A673 (cell line): ENCODE measurements around the gene HMGA1. TPM values are rescaled to one million over a fixed set of nuclear protein-coding genes. Genes with fewer than 3 reads are reported as not detected.

Source experiments
- BruUV-seq: library from RNA; stranded (reverse); fragments of 400-500 nt; replicated peaks from 2 replicates; lab custom pipeline; 2021; lab: Mats Ljungman, UMichigan
- CTCF ChIA-PET: fragments of 300-600 bp; sonication (Branson Sonifier 250); formaldehyde crosslinking; loops from one replicate; lab custom pipeline; 2022; ENCODE audit warnings: antibody characterized with exemption; lab: Charles Lee
- POLR2A ChIA-PET: fragments of 300-600 bp; sonication (Branson Sonifier 250); formaldehyde crosslinking; loops from one replicate; lab custom pipeline; 2022; ENCODE audit warnings: antibody characterized with exemption; ENCODE audit not compliant: low non-redundant PET; lab: Charles Lee
- DNase-seq: peaks from one replicate; pipeline ENCODE4 v3.0.0-alpha.2; 2015; ENCODE audit warnings: low spot score
- H3K27ac ChIP-seq: fragments of 200-600 bp; sonication (generic); 2 replicates; pipeline ENCODE4 v1.5.1; 2016; ENCODE audit warnings: mixed run types, low read depth, mild to moderate bottlenecking, mixed read lengths, antibody characterized with exemption, low read length; ENCODE audit not compliant: poor library complexity, severe bottlenecking
- H3K27me3 ChIP-seq: fragments of 200-600 bp; sonication (generic); replicated peaks from 2 replicates; pipeline ENCODE4 v1.6.1; 2017; ENCODE audit warnings: mixed run types, low read depth, mild to moderate bottlenecking, mixed read lengths, antibody characterized with exemption, low read length; ENCODE audit not compliant: insufficient read depth, poor library complexity
- H3K36me3 ChIP-seq: fragments of 200-600 bp; sonication (generic); 2 replicates; pipeline ENCODE4 v1.6.1; 2016; ENCODE audit warnings: mixed run types, mild to moderate bottlenecking, mixed read lengths, antibody characterized with exemption, low read length; ENCODE audit not compliant: insufficient read depth, poor library complexity, severe bottlenecking
- H3K4me1 ChIP-seq: fragments of 200-600 bp; sonication (generic); 2 replicates; pipeline ENCODE4 v1.6.1; 2017; ENCODE audit warnings: mixed run types, mild to moderate bottlenecking, mixed read lengths, antibody characterized with exemption, low read length; ENCODE audit not compliant: insufficient read depth, poor library complexity, severe bottlenecking
- H3K4me3 ChIP-seq: fragments of 200-600 bp; sonication (generic); 2 replicates; pipeline ENCODE4 v1.5.1; 2016; ENCODE audit warnings: low read depth, mixed run types, mild to moderate bottlenecking, mixed read lengths, low read length; ENCODE audit not compliant: poor library complexity, severe bottlenecking
- H3K9me3 ChIP-seq: fragments of 200-600 bp; sonication (generic); 2 replicates; pipeline ENCODE4 v1.6.1; 2016; ENCODE audit warnings: mixed run types, low read depth, mild to moderate bottlenecking, mixed read lengths, antibody characterized with exemption, low read length; ENCODE audit not compliant: poor library complexity, severe bottlenecking
- CTCF ChIP-seq: fragments of 300-800, 200-600 bp; sonication (generic); conservative IDR thresholded peaks from 2 replicates; pipeline ENCODE4 v1.5.1; 2017; ENCODE audit warnings: low read depth, mild to moderate bottlenecking, antibody characterized with exemption, low read length, moderate library complexity, mixed read lengths
- EZH2 ChIP-seq: fragments of 200-600 bp; sonication (generic); IDR thresholded peaks from 2 replicates; pipeline ENCODE4 v1.6.1; 2017; ENCODE audit warnings: borderline replicate concordance, low read depth, mild to moderate bottlenecking, mixed read lengths, antibody characterized with exemption, low read length; ENCODE audit not compliant: poor library complexity, severe bottlenecking
- intact Hi-C: fragments of 100-400 bp; cut with micrococcal nuclease; formaldehyde crosslinking; loops from one replicate; pipeline ENCODE4 v1.10.0; 2022; ENCODE audit not compliant: unreplicated experiment
- microRNA-seq: library from miRNA; unstranded; fragments of <30 nt; microRNA quantifications from one replicate; pipeline ENCODE4 v1.2.0, GENCODE V29; 2021
- total RNA-seq: library from RNA; stranded (reverse); gene quantifications from 2 replicates; pipeline ENCODE4 v1.2.3, GENCODE V29; 2021

Gene HMGA1
- total RNA-seq, 1 experiment from 2014 or later: 248 TPM

GRCh38 chr6:34289137-34289536 is 52.5 kb downstream of the HMGA1 start:
- H3K4me3 ChIP-seq: no peak overlapping the region
- H3K27ac ChIP-seq: no peak overlapping the region
- DNase-seq: no peak
- ChIA-PET POLR2A (no interaction called here), CTCF (no interaction called here)
- no TSS peak for BruUV-seq
- TF ChIP-seq EZH2 (no peak), CTCF (no peak)
- no peaks in the 10 kb centered on the region for H3K9me3 ChIP-seq
- intact Hi-C loops: no loop called here
- H3K4me1 ChIP-seq: no peaks in the 10 kb centered on the region
- H3K36me3 ChIP-seq: peaks cover 29% of the 10 kb centered on the region
- no peaks in the 10 kb centered on the region for H3K27me3 ChIP-seq

- CTCF ChIA-PET: no interaction called here
- intact Hi-C loops: no loop called here
- no peaks in the 10 kb centered on the region for H3K4me1 ChIP-seq
- no peaks in the 10 kb centered on the region for H3K9me3 ChIP-seq
- no peak for DNase-seq
- no peaks in the 10 kb centered on the region for H3K27me3 ChIP-seq
- H3K4me3 ChIP-seq: no peak overlapping the region
- H3K27ac ChIP-seq: no peak overlapping the region
- H3K36me3 ChIP-seq: peaks cover 14% of the 10 kb centered on the region
- no TSS peak for BruUV-seq
- TF ChIP-seq EZH2 (no peak), CTCF (no peak)
- POLR2A ChIA-PET: no interaction called here
Observed at GRCh38 chr6:34292954-34293353, 56.3 kb downstream of the HMGA1 start.

GRCh38 chr6:34295721-34296120 is 59.0 kb downstream of the HMGA1 start:
- no peak for TF ChIP-seq EZH2
- no peak for TF ChIP-seq CTCF
- Histone ChIP-seq H3K4me3 (no peak overlapping the region), H3K27ac (no peak overlapping the region), H3K27me3 (no peaks in the 10 kb centered on the region), H3K36me3 (peaks cover 14% of the 10 kb centered on the region), H3K9me3 (no peaks in the 10 kb centered on the region), H3K4me1 (no peaks in the 10 kb centered on the region)
- ChIA-PET CTCF (interaction anchor here (0.5 kb wide), 1 partner anchor 62 kb away, joined by 3 read pairs; no protein-coding TSS in a partner anchor), POLR2A (no interaction called here)
- no TSS peak for BruUV-seq
- DNase-seq: no peak
- intact Hi-C loops: no loop called here

Small RNA genes within 50 kb of the gene (microRNA-seq; reads per million reads assigned to microRNA genes)
- gene MIR6835: not detected

Other genes starting within 250 kb of the HMGA1 start
- 0.26 and 0.41 TPM in 2 replicates for gene GRM4, start 90.8 kb upstream of the HMGA1 start, total RNA-seq
- gene SMIM29, start 12.1 kb downstream of the HMGA1 start, total RNA-seq: 19.1 and 24.0 TPM in 2 replicates
- 34.1 and 38.4 TPM in 2 replicates for gene NUDT3, start 155.8 kb downstream of the HMGA1 start, total RNA-seq
- 1,482 and 1,497 TPM in 2 replicates for gene RPS10, start 189.2 kb downstream of the HMGA1 start, total RNA-seq
- 0.13 TPM in 1 of 2 replicates, not detected in the other for gene PACSIN1, start 229.2 kb downstream of the HMGA1 start, total RNA-seq